IMR-90 (cell line): ENCODE measurements around the gene CCDC107. TPM values are rescaled to one million over a fixed set of nuclear protein-coding genes. Genes with fewer than 3 reads are reported as not detected.
"Not testable (repeated sequence)": the region's sequence is repeated elsewhere in the genome, so short reads cannot be mapped to it uniquely, and the experiment has no call there.

ENCODE experiments used
- ATAC-seq: fragments of 200-7000 bp; cut with Tn5 transposase; 2 replicates; pipeline ENCODE4 v1.9.1; 2020; ENCODE audit warnings: low read depth, mild to moderate bottlenecking, moderate library complexity
- BruUV-seq: library from RNA; stranded (reverse); fragments of 400-500 nt; replicated peaks from 2 replicates; lab custom pipeline; 2021; lab: Mats Ljungman, UMichigan
- CTCF ChIA-PET: fragments of 300-600 bp; formaldehyde crosslinking; extraction: SDS; loops from one replicate; lab custom pipeline; 2021; ENCODE audit warnings: antibody characterized with exemption; lab: Yijun Ruan, JAX
- POLR2A ChIA-PET: fragments of 300-600 bp; sonication (Branson Sonifier 250); formaldehyde crosslinking; loops from one replicate; lab custom pipeline; 2022; ENCODE audit warnings: antibody characterized with exemption; ENCODE audit not compliant: unreplicated experiment; lab: Charles Lee
- DNase-seq: peaks from one replicate; pipeline ENCODE4 v3.0.0; 2013
- H2AFZ ChIP-seq: replicated peaks from 2 replicates; pipeline ENCODE3; 2013; ENCODE audit warnings: low read length, mild to moderate bottlenecking; ENCODE audit not compliant: poor library complexity
- H2AK5ac ChIP-seq: 2 replicates; pipeline ENCODE4 v1.6.1; 2013; ENCODE audit warnings: low read depth, low read length, inconsistent platforms
- H2AK9ac ChIP-seq: replicated peaks from 2 replicates; pipeline ENCODE3; 2013; ENCODE audit warnings: mild to moderate bottlenecking, low read depth, low read length, moderate library complexity; ENCODE audit not compliant: poor library complexity
- H2BK120ac ChIP-seq: 2 replicates; pipeline ENCODE4 v1.6.1; 2013; ENCODE audit warnings: low read depth, low read length, inconsistent platforms
- H2BK15ac ChIP-seq: 3 replicates; pipeline ENCODE4 v1.6.1; 2013; ENCODE audit warnings: low read depth, low read length, inconsistent platforms
- H2BK20ac ChIP-seq: 2 replicates; pipeline ENCODE4 v1.6.1; 2013; ENCODE audit warnings: low read depth, mild to moderate bottlenecking, inconsistent platforms, low read length, moderate library complexity
- H2BK5ac ChIP-seq: 2 replicates; pipeline ENCODE4 v1.6.1; 2013; ENCODE audit warnings: mild to moderate bottlenecking, low read depth, low read length, inconsistent platforms; ENCODE audit not compliant: poor library complexity, severe bottlenecking
- H3K14ac ChIP-seq: replicated peaks from 2 replicates; pipeline ENCODE4 v1.6.1; 2013; ENCODE audit warnings: low read depth, low read length, inconsistent platforms
- H3K18ac ChIP-seq: 2 replicates; pipeline ENCODE4 v1.6.1; 2013; ENCODE audit warnings: low read depth, low read length, control low read depth
- H3K23ac ChIP-seq: 2 replicates; pipeline ENCODE4 v1.6.1; 2013; ENCODE audit warnings: low read depth, low read length, inconsistent platforms
- H3K27ac ChIP-seq: 2 replicates; pipeline ENCODE4 v1.5.1; 2013; ENCODE audit warnings: mild to moderate bottlenecking, control low read depth, low read length; ENCODE audit not compliant: insufficient read depth
- H3K27me3 ChIP-seq: 2 replicates; pipeline ENCODE4 v1.6.1; 2013; ENCODE audit warnings: low read length; ENCODE audit not compliant: control insufficient read depth, insufficient read depth
- H3K36me3 ChIP-seq: 2 replicates; pipeline ENCODE4 v1.6.1; 2013; ENCODE audit warnings: low read length, mixed read lengths; ENCODE audit not compliant: control insufficient read depth, insufficient read depth
- H3K4ac ChIP-seq: 2 replicates; pipeline ENCODE4 v1.6.1; 2013; ENCODE audit warnings: low read depth, low read length, inconsistent platforms
- H3K4me1 ChIP-seq: 2 replicates; pipeline ENCODE4 v1.6.1; 2013; ENCODE audit warnings: low read length, mixed read lengths; ENCODE audit not compliant: control insufficient read depth, insufficient read depth
- H3K4me2 ChIP-seq: 2 replicates; pipeline ENCODE4 v1.6.1; 2013; ENCODE audit warnings: low read depth, mild to moderate bottlenecking, control low read depth, low read length, moderate library complexity
- H3K4me3 ChIP-seq: 2 replicates; pipeline ENCODE4 v1.5.1; 2013; ENCODE audit warnings: low read depth, mild to moderate bottlenecking, control low read depth, low read length, moderate library complexity; ENCODE audit not compliant: insufficient read depth
- H3K56ac ChIP-seq: 2 replicates; pipeline ENCODE4 v1.6.1; 2013; ENCODE audit warnings: low read length, inconsistent platforms; ENCODE audit not compliant: insufficient read depth; ENCODE audit errors: extremely low read depth
- H3K79me1 ChIP-seq, 2 experiments: 2 replicates each; pipeline ENCODE4 v1.6.1; 2013; ENCODE audit warnings: low read length in 2 of 2, inconsistent platforms in 1 of 2, low read depth in 1 of 2
- H3K9ac ChIP-seq: 2 replicates; pipeline ENCODE4 v1.6.1; 2013; ENCODE audit warnings: low read depth, low read length, control low read depth
- H3K9me1 ChIP-seq: 2 replicates; pipeline ENCODE4 v1.6.1; 2013; ENCODE audit warnings: low read length, inconsistent platforms; ENCODE audit not compliant: insufficient read depth
- H3K9me3 ChIP-seq: 2 replicates; pipeline ENCODE4 v1.6.1; 2013; ENCODE audit warnings: low read length; ENCODE audit not compliant: control insufficient read depth, insufficient read depth
- H4K20me1 ChIP-seq: 2 replicates; pipeline ENCODE4 v1.6.1; 2013; ENCODE audit warnings: low read length, inconsistent platforms; ENCODE audit not compliant: insufficient read depth
- H4K5ac ChIP-seq: 2 replicates; pipeline ENCODE4 v1.6.1; 2013; ENCODE audit warnings: mild to moderate bottlenecking, low read depth, low read length, control low read depth
- H4K8ac ChIP-seq, 2 experiments: 2 replicates each; pipeline ENCODE4 v1.6.1; 2013; ENCODE audit warnings: low read depth in 2 of 2, low read length in 2 of 2, control low read depth in 1 of 2, inconsistent platforms in 1 of 2
- H4K91ac ChIP-seq: 2 replicates; pipeline ENCODE4 v1.6.1; 2013; ENCODE audit warnings: low read depth, low read length, inconsistent platforms; ENCODE audit not compliant: insufficient read depth
- WGBS, 2 experiments: methylation state at CpG; one replicate each; pipeline versions ENCODE4 v1.1.5 to v1.1.7; 2013; ENCODE audit warnings: missing lambda C conversion rate in 2 of 2; ENCODE audit not compliant: insufficient read length in 1 of 2; ENCODE audit errors: extremely low coverage in 2 of 2; 5-methylcytosine and 5-hydroxymethylcytosine counted together
- dilution Hi-C: fragments of 300-500 bp; cut with HindIII; formaldehyde crosslinking; loops from one replicate; pipeline ENCODE4 v1.14.3; 2018; ENCODE audit warnings: low sequenced_read_pairs; ENCODE audit not compliant: unreplicated experiment
- in situ Hi-C: fragments of 300-500 bp; cut with MboI; formaldehyde crosslinking; loops from 3 replicates; pipeline ENCODE4 v1.14.3; 2019; ENCODE audit warnings: low sequenced_read_pairs, inconsistent platforms, mixed read lengths
- intact Hi-C: fragments of 100-400 bp; cut with micrococcal nuclease; formaldehyde crosslinking; loops from 2 replicates; pipeline ENCODE4 v1.10.0; 2022
- polyA plus RNA-seq, 3 experiments: library from polyadenylated mRNA; depleted of rRNA; stranded (reverse); fragments of >200 nt; gene quantifications; 2 replicates each; pipeline ENCODE4 v1.2.3, GENCODE V29; 2012; ENCODE audit warnings: low replicate concordance in 1 of 3
- total RNA-seq: library from RNA; depleted of rRNA; stranded (reverse); fragments of >200 nt; gene quantifications from 2 replicates; pipeline ENCODE4 v1.2.3, GENCODE V29; 2012

Gene CCDC107
- total and polyA plus RNA-seq, 2 of the 4 experiments (the other 2 are of a cell fraction), result 6.8 to 21.1 TPM

DNA sequence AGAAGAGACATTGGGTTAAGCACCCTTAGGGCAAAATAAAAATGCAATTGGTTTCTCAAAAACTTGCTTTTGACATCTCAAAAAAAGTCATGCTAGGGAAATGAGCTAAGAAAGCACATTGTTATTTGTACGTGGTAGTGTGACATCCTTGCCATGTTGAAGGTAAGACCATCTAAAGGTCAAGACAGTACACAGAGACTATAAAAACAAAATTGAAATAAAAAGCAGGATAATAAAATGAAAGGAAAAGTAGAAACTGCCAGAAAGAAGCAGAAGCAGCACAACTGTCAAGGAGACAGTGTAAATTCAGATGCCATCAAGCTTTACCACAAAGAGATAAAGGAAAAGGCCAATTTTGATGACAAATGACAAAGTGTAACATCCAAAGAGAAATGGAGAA lies 18.9 kb upstream of the CCDC107 start:
- H3K27me3 ChIP-seq, H2AK9ac ChIP-seq, H3K9ac ChIP-seq, H3K4me1 ChIP-seq, dilution Hi-C loops, intact Hi-C loops, H2BK20ac ChIP-seq, H2BK5ac ChIP-seq, H2AK5ac ChIP-seq, H3K23ac ChIP-seq, H2BK15ac ChIP-seq, POLR2A ChIA-PET, ATAC-seq, H3K4me3 ChIP-seq, H3K9me1 ChIP-seq, H3K4me2 ChIP-seq, H3K4ac ChIP-seq, H3K9me3 ChIP-seq, H3K79me1 ChIP-seq, H4K5ac ChIP-seq, H4K20me1 ChIP-seq, H3K27ac ChIP-seq, H4K91ac ChIP-seq, H2AFZ ChIP-seq, DNase-seq, H3K18ac ChIP-seq, H3K36me3 ChIP-seq, BruUV-seq, H3K56ac ChIP-seq, in situ Hi-C loops, H4K8ac ChIP-seq, H3K14ac ChIP-seq, H2BK120ac ChIP-seq: not testable (repeated sequence)
- CTCF ChIA-PET, result interaction anchor here (1.0 kb wide), 1 partner anchor 10 kb away, joined by 3 read pairs; no protein-coding TSS in a partner anchor
- WGBS, 2 experiments, result no CpG with 5 or more reads among the region's 1 CpG
